ENCODE results near the gene AKAP8L. TPM values are rescaled to one million over a fixed set of nuclear protein-coding genes. Genes with fewer than 3 reads are reported as not detected.
A peak's percentile ranks its signal among the peaks of the same experiment; 100 is the strongest.

AKAP8L gene
- total and polyA plus RNA-seq, 4 donors = 34.7 to 243 (median 88.6) TPM

DNA sequence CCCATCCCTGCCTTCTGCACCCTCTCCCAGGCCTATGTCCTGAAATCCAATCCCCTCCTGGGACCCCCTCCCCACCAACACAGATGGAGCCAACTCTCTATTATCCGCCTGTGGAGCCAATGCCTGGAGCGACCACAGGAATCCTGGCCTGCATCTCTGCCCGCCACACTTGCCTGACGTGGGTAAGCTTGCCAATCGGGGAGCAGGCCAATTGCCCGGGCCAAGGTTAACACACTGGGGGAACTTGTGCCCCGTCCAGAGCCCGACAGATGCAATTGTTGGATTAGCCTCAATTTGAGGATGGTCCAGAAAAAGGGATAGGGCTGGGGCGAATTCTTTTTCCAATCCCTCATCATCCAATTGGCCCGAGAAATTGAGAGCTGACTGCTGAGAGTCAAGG lies 25.1 kb upstream of the AKAP8L start:
- WGBS, 2 donors = 0 to 5% methylated on average over 10 of the region's 10 CpGs
- Histone ChIP-seq H3K9me3 (ENCODE audit: control insufficient read depth, low read length) (no peaks in the 10 kb centered on the region), H3K4me3 (ENCODE audit: low read length in 2 of 2) (no peak overlapping the region), H3K27ac (ENCODE audit: low read depth in 1 of 2, low read length in 2 of 2) (peak overlapping the region in 1 of 2 donors; percentile 22), H3K27me3 (ENCODE audit: control insufficient read depth in 1 of 2, insufficient read depth in 2 of 2, low read length in 1 of 2) (no peaks in the 10 kb centered on the region), H3K36me3 (ENCODE audit: control insufficient read depth in 1 of 2, insufficient read depth in 2 of 2, low read length in 1 of 2) (no peaks in the 10 kb centered on the region), H3K4me1 (ENCODE audit: control insufficient read depth in 1 of 2, insufficient read depth in 2 of 2, low read length in 2 of 2) (peaks cover 0 to 1% of the 10 kb centered on the region in 2 donors)
- peak; percentile 39 for ATAC-seq (ENCODE audit: low FRiP score)
- peak; percentile 84 to 90 for DNase-seq
- intact Hi-C loops (cut with DNase I) = loop anchor here in 1 of 2 donors (5.0 kb wide), 1 partner anchor 843 kb away; no protein-coding TSS in a partner anchor

DNA sequence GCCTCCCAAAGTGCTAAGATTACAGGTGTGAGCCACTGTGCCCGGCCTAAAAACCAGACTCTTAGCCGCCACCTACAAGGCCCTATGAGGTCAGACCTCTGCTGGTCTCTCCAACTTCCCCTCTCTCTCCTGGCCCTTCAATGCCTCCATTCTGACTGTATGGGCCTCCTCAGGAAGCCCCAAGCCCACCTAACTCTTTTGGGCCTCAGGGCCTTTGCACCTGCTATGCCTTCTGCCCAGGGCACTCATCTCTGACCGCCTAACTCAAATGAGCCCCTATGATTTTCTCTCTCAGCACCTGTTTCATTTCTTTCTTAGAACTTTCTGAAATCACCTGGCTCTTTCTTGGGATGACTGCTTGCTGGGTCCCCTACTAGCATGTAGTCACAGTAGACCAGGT lies 24.5 kb upstream of the AKAP8L start:
- H3K27ac ChIP-seq (ENCODE audit: low read depth in 1 of 2, low read length in 2 of 2) = no peak overlapping the region
- WGBS, 2 donors = 92 to 93% methylated on average over 3 of the region's 3 CpGs
- ATAC-seq (ENCODE audit: low FRiP score) (no peak), DNase-seq (no peak)
- H3K4me3 ChIP-seq (ENCODE audit: low read length in 2 of 2) = no peak overlapping the region
- H3K36me3 ChIP-seq (ENCODE audit: control insufficient read depth in 1 of 2, insufficient read depth in 2 of 2, low read length in 1 of 2) = no peaks in the 10 kb centered on the region
- H3K4me1 ChIP-seq (ENCODE audit: control insufficient read depth in 1 of 2, insufficient read depth in 2 of 2, low read length in 2 of 2) = peaks cover 0 to 1% of the 10 kb centered on the region in 2 donors
- intact Hi-C loops (cut with DNase I) = loop anchor here in 1 of 2 donors (5.0 kb wide), 1 partner anchor 844 kb away; no protein-coding TSS in a partner anchor
- no peaks in the 10 kb centered on the region for H3K9me3 ChIP-seq (ENCODE audit: control insufficient read depth, low read length)
- no peaks in the 10 kb centered on the region for H3K27me3 ChIP-seq (ENCODE audit: control insufficient read depth in 1 of 2, insufficient read depth in 2 of 2, low read length in 1 of 2)

GRCh38 chr19:15442142-15442920 lies 23.5 kb upstream of the AKAP8L start:
- Histone ChIP-seq H3K27ac (ENCODE audit: low read depth in 1 of 2, low read length in 2 of 2) (no peak overlapping the region), H3K27me3 (ENCODE audit: control insufficient read depth in 1 of 2, insufficient read depth in 2 of 2, low read length in 1 of 2) (no peaks in the 10 kb centered on the region), H3K9me3 (ENCODE audit: control insufficient read depth, low read length) (no peaks in the 10 kb centered on the region), H3K36me3 (ENCODE audit: control insufficient read depth in 1 of 2, insufficient read depth in 2 of 2, low read length in 1 of 2) (no peaks in the 10 kb centered on the region), H3K4me3 (ENCODE audit: low read length in 2 of 2) (no peak overlapping the region), H3K4me1 (ENCODE audit: control insufficient read depth in 1 of 2, insufficient read depth in 2 of 2, low read length in 2 of 2) (peaks cover 0 to 1% of the 10 kb centered on the region in 2 donors)
- 89 to 97% methylated on average over 13 of the region's 13 CpGs for WGBS, 2 donors
- ATAC-seq (ENCODE audit: low FRiP score) (no peak), DNase-seq (no peak)
- intact Hi-C loops (cut with DNase I) = loop anchor here in 1 of 2 donors (5.0 kb wide), 1 partner anchor 845 kb away; no protein-coding TSS in a partner anchor

DNA sequence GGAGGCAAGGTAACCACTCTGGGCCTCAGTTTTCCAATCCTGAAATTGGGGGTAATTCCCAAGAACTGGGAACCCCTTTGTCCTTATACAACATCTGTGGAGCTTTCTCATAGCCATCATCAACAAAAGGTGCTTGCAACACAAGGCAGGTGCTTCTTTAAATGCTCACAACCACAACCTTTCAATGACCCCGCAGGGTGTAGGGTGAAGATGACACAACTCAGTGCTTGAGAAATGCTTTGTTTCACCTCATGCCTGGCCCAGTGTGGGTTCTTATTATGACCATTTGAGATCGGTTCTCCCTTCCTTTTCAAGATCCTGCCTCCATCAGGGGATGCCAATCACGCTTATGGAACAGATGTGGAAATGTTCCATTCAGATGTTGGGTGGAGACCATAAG lies 22.5 kb upstream of the AKAP8L start:
- no peak for DNase-seq
- Histone ChIP-seq H3K27ac (ENCODE audit: low read depth in 1 of 2, low read length in 2 of 2) (no peak overlapping the region), H3K27me3 (ENCODE audit: control insufficient read depth in 1 of 2, insufficient read depth in 2 of 2, low read length in 1 of 2) (no peaks in the 10 kb centered on the region), H3K4me3 (ENCODE audit: low read length in 2 of 2) (no peak overlapping the region), H3K36me3 (ENCODE audit: control insufficient read depth in 1 of 2, insufficient read depth in 2 of 2, low read length in 1 of 2) (no peaks in the 10 kb centered on the region), H3K4me1 (ENCODE audit: control insufficient read depth in 1 of 2, insufficient read depth in 2 of 2, low read length in 2 of 2) (peaks cover 0 to 1% of the 10 kb centered on the region in 2 donors), H3K9me3 (ENCODE audit: control insufficient read depth, low read length) (no peaks in the 10 kb centered on the region)
- 97 to 100% methylated on average over 3 of the region's 3 CpGs for WGBS, 2 donors
- intact Hi-C loops (cut with DNase I) = loop anchor here in 1 of 2 donors (5.0 kb wide), 1 partner anchor 846 kb away; no protein-coding TSS in a partner anchor
- ATAC-seq (ENCODE audit: low FRiP score) = no peak

DNA sequence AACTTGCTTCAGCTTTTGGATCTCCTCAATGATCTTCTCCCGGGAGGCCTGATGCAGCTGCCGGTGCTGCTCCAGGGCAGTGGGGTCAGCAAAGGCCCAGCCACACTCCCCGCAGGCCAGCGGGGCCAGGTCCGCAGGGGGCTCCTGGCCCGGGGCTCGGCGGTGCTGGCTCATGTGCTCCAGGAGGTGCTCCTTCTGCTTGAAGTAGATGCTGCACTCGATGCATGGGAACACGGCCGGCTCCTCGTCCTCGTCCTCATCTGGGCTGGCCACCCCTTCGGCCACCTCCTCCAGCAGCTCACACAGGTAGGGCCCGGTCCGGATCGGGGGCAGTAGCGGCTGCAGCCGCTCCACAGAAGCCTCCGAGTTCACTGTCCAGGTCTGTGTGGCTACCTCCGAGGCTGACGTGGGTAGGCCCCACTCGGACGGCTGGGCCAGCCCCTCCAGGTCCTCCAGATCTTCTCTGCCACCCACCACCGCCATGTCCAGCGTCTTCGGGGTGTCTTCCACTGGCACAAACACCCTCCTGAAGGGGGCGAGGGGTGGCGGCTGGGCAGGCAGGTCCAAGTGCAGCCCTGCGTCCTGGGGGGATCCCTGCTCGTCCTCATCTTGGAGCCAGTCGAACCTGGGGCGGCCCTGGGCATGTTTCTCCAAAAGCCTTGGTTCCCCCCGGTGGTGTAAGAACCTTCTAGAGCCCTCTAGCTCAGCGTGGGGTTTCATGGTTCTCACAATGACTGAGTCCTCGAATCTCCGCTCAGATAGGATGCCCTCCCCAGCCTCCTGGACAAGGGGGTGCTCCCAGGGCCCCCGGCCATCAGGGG lies 21.2 kb upstream of the AKAP8L start:
- no peak overlapping the region for H3K4me3 ChIP-seq (ENCODE audit: low read length in 2 of 2)
- H3K27me3 ChIP-seq (ENCODE audit: control insufficient read depth in 1 of 2, insufficient read depth in 2 of 2, low read length in 1 of 2) = no peaks in the 10 kb centered on the region
- no peaks in the 10 kb centered on the region for H3K9me3 ChIP-seq (ENCODE audit: control insufficient read depth, low read length)
- no peak for ATAC-seq (ENCODE audit: low FRiP score)
- no peaks in the 10 kb centered on the region for H3K4me1 ChIP-seq (ENCODE audit: control insufficient read depth in 1 of 2, insufficient read depth in 2 of 2, low read length in 2 of 2)
- intact Hi-C loops (cut with DNase I) = loop anchor here in 1 of 2 donors (5.0 kb wide), 2 partner anchors 263 to 847 kb away; no protein-coding TSS in a partner anchor
- no peak overlapping the region for H3K27ac ChIP-seq (ENCODE audit: low read depth in 1 of 2, low read length in 2 of 2)
- no peaks in the 10 kb centered on the region for H3K36me3 ChIP-seq (ENCODE audit: control insufficient read depth in 1 of 2, insufficient read depth in 2 of 2, low read length in 1 of 2)
- 72 to 74% methylated on average over 38 of the region's 38 CpGs for WGBS, 2 donors
- DNase-seq = peak in 1 of 2 donors; percentile 46

DNA sequence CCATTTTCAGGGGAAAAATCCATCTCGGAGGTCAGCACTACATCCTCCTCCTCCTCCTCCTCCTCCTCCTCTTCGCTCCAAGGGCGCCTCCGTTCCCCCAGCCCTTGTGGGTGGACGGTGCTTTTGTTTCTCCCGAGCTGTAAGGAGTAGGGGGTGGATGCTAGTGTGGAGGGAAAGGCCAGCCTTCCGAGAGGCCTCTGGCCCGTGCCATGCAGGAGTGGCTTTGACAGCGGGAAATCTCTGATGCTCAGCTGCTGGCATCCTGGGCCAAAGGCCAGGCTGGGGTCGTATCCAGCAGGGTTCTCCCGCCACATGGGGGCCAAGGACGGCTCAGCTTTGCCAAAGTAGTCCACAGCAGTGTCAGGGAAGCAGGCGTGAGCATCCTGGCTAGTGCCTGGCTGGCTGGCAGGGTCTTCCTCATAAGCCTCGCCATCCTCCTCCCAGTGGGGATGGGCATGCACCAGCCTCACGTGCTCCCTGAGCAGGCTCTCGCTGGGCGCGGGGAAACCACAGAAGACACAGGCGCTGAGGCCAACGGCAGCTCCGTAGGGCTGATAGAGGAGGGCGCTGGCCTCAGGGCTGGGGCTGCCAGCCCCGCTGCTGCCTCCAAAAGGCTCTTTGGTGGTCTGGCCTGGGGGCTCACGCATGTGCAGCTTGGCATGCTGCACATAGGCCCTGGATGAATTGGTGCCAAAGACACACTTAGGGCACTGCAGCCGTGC lies 20.5 kb upstream of the AKAP8L start:
- Histone ChIP-seq H3K4me1 (ENCODE audit: control insufficient read depth in 1 of 2, insufficient read depth in 2 of 2, low read length in 2 of 2) (no peaks in the 10 kb centered on the region), H3K9me3 (ENCODE audit: control insufficient read depth, low read length) (no peaks in the 10 kb centered on the region), H3K36me3 (ENCODE audit: control insufficient read depth in 1 of 2, insufficient read depth in 2 of 2, low read length in 1 of 2) (no peaks in the 10 kb centered on the region), H3K4me3 (ENCODE audit: low read length in 2 of 2) (no peak overlapping the region), H3K27me3 (ENCODE audit: control insufficient read depth in 1 of 2, insufficient read depth in 2 of 2, low read length in 1 of 2) (no peaks in the 10 kb centered on the region), H3K27ac (ENCODE audit: low read depth in 1 of 2, low read length in 2 of 2) (no peak overlapping the region)
- no peak for ATAC-seq (ENCODE audit: low FRiP score)
- WGBS, 2 donors = 26 to 28% methylated on average over 25 of the region's 25 CpGs
- DNase-seq = no peak
- intact Hi-C loops (cut with DNase I) = loop anchor here in 1 of 2 donors (5.0 kb wide), 1 partner anchor 262 kb away; no protein-coding TSS in a partner anchor

DNA sequence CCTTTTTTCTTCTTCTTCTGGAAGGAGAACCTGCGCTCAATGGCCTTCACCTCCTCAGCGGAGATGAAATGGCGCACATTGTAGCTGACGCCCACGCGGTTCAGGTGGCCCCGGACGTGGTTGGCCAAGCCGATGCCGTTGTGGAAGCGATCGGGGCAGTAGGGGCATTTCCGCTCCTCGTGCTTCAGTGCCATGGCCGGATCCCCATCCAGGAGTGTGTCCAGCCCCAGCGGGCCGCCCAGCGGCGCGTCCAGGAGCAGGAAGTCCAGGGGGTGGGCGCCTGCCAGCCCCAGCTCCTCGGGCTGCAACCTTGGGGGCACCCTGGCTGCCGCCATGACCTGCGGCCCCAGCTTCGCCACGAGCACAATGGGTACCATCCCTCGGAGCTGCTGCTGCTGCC lies 19.8 kb upstream of the AKAP8L start:
- intact Hi-C loops (cut with DNase I) = loop anchor here in 1 of 2 donors (5.0 kb wide), 1 partner anchor 261 kb away; no protein-coding TSS in a partner anchor
- no peak for ATAC-seq (ENCODE audit: low FRiP score)
- H3K27ac ChIP-seq (ENCODE audit: low read depth in 1 of 2, low read length in 2 of 2) = peak overlapping the region in 1 of 2 donors; percentile 59

DNA sequence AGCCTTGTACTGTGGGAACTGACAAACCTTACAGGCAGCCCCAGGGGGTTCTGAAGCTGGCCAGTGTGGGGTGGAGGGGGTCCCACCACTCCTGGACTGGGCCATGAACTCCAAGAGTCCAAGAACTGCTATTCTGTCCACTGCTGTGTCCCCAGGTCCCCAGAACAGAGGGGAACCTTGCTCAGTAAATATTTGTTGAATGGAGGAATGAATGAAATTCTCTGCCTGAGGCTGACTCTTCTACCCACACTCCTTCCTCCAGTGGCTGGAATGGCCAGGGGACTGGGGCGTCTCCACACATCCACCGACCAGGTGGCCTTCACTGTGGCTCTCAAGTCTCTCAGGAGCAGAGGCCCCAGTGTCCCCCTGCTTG lies 19.3 kb upstream of the AKAP8L start:
- Histone ChIP-seq H3K27me3 (ENCODE audit: control insufficient read depth in 1 of 2, insufficient read depth in 2 of 2, low read length in 1 of 2) (no peaks in the 10 kb centered on the region), H3K36me3 (ENCODE audit: control insufficient read depth in 1 of 2, insufficient read depth in 2 of 2, low read length in 1 of 2) (no peaks in the 10 kb centered on the region), H3K4me3 (ENCODE audit: low read length in 2 of 2) (no peak overlapping the region), H3K9me3 (ENCODE audit: control insufficient read depth, low read length) (no peaks in the 10 kb centered on the region), H3K27ac (ENCODE audit: low read depth in 1 of 2, low read length in 2 of 2) (peak overlapping the region in 1 of 2 donors; percentile 59), H3K4me1 (ENCODE audit: control insufficient read depth in 1 of 2, insufficient read depth in 2 of 2, low read length in 2 of 2) (no peaks in the 10 kb centered on the region)
- WGBS, 2 donors = 28 to 47% methylated on average over 2 of the region's 2 CpGs
- ATAC-seq (ENCODE audit: low FRiP score) (no peak), DNase-seq (no peak)
- intact Hi-C loops (cut with DNase I) = loop anchor here in 1 of 2 donors (5.0 kb wide), 1 partner anchor 261 kb away; no protein-coding TSS in a partner anchor

More for the DNA sequence above, 19.8 kb upstream of the AKAP8L start:
- Histone ChIP-seq H3K4me1 (ENCODE audit: control insufficient read depth in 1 of 2, insufficient read depth in 2 of 2, low read length in 2 of 2) (no peaks in the 10 kb centered on the region), H3K27me3 (ENCODE audit: control insufficient read depth in 1 of 2, insufficient read depth in 2 of 2, low read length in 1 of 2) (no peaks in the 10 kb centered on the region), H3K4me3 (ENCODE audit: low read length in 2 of 2) (no peak overlapping the region), H3K9me3 (ENCODE audit: control insufficient read depth, low read length) (no peaks in the 10 kb centered on the region), H3K36me3 (ENCODE audit: control insufficient read depth in 1 of 2, insufficient read depth in 2 of 2, low read length in 1 of 2) (no peaks in the 10 kb centered on the region)
- DNase-seq = no peak
- 84 to 90% methylated on average over 26 to 27 of the region's 27 CpGs for WGBS, 2 donors
